PFSK-1 (cell line): ENCODE results near the gene HSPA12B.

Source experiments
- FOXP2 ChIP-seq: optimal IDR thresholded peaks from 2 replicates; pipeline ENCODE3; 2011; ENCODE audit warnings: borderline replicate concordance, control low read depth, inconsistent platforms; ENCODE audit not compliant: insufficient read depth; ENCODE audit errors: extremely low read length, extremely low read depth
- POLR2AphosphoS5 ChIP-seq: IDR thresholded peaks from 2 replicates; pipeline ENCODE4 v1.6.1; 2012; ENCODE audit warnings: low read depth, mild to moderate bottlenecking, control low read depth, low read length, moderate library complexity
- REST ChIP-seq, 2 experiments: IDR thresholded peaks; 2 replicates each; pipeline versions ENCODE4 v1.6.1 to v1.8.0; 2011 to 2012; ENCODE audit warnings: low read depth in 2 of 2, low read length in 2 of 2, control low read depth in 1 of 2, inconsistent platforms in 1 of 2, mild to moderate bottlenecking in 1 of 2, moderate library complexity in 1 of 2; ENCODE audit not compliant: insufficient read depth in 1 of 2
- SIN3A ChIP-seq: IDR thresholded peaks from 2 replicates; pipeline ENCODE4 v1.6.1; 2012; ENCODE audit warnings: mild to moderate bottlenecking, low read length, moderate library complexity, borderline replicate concordance; ENCODE audit not compliant: insufficient read depth
- TAF1 ChIP-seq: IDR thresholded peaks from 2 replicates; pipeline ENCODE4 v1.6.1; 2012; ENCODE audit warnings: low read length, control low read depth, borderline replicate concordance; ENCODE audit not compliant: insufficient read depth

The HSPA12B gene

DNA sequence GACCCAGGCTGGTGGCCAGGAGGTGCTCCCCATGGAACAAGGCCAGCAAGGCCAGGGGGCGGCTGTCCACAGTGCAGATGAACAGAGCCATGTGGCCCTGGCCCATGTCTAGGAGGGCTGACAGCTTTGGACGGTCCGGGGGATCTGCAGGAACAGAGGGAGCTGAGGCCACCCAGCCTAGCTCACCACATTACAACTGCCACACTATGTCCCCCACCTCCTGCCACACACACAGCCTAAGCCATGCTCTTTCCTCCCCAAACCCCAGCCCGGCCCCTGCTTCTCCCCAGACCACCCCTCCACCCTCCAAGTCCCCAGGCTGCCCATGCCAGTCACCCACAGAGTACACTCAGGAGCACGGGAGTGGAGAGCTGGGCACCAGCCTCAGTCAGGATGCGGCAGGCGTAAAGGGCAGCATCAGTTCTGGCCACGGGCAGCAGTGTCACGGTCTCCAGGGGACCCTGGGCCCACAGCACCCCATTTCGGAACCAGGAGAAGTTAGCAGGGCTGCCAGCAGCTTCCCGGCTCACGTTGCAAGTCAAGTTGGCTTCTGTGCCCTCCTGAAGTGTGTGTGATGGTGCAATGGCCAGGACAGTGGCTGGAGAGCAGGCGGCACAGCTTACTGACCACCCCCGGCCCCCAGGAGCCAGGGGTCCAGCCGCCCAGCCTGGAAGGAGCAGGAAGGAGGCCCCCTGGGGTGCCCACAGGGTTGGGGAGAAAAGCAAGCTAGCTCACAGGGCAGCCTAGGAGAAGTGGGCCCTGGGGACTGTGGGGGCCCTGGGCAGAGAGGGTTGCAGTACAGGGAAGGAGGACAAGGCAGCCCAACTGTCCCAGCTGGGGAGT, 35.5 kb upstream of the HSPA12B start:
- TF ChIP-seq FOXP2 (no peak), SIN3A (no peak), TAF1 (no peak)

DNA sequence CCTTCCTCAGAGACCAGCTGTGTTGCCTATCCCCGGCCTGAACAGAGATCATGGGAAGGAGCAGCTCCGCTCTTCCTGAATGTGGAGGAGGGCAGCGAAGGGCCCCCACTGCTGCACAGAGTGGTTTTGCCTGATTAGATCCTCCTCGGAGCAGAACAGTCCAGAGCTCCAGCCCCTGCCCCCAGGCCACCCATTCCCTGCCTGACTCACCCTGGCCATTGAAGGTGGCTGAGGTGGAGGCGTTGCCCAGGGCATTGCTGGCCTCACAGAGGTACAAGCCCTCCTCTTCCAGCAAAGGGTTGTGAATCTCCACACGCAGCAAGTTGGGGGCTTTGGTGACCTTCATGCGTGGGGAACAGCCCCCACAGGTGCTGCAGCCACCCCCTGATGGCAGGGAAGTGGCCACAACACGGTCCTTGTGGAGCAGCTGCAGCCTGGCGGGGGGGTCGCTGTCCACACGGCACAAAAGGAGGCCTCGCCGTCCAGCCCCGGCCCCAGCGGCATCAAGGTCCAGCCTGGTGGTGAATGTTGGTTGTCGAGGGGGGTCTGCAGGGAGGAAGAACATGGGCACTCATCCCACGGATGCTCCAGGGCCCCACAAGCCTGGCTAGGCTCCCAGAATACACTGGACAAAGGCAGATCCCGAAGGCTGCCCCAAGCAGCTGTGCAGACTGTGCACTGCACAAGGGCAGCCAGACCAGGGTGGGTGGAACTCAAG, 34.7 kb upstream of the HSPA12B start:
- TF ChIP-seq TAF1 (no peak), SIN3A (no peak), REST (IDR thresholded peaks at IDR 0.05; ENCODE audit: insufficient read depth in 1 of 2, low read depth in 2 of 2, low read length in 2 of 2) (no peak), POLR2AphosphoS5 (no peak), FOXP2 (no peak)

DNA sequence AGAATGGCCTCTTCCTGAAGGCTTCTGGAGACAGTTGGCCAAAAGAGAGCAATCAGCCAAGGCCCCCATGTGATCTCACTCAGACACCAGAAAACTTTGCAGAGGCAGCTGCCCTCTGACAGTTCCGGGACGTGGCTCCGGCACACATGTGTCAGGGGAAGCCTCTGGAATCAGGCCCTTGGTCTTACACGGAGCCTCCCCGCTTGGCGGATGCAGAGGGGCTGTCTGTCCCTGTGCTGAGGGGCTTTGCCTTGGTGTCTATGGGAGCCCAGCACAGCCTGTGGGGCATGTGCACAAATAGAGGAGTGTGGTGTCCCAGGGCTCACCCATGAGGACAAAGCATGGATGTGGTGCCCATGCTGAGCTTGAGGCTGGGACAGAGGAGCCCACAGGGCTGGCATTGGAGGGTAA, 33.9 kb upstream of the HSPA12B start:
- TF ChIP-seq SIN3A = no peak
- no peak for TF ChIP-seq REST (IDR thresholded peaks at IDR 0.05; ENCODE audit: insufficient read depth in 1 of 2, low read depth in 2 of 2, low read length in 2 of 2)
- TF ChIP-seq POLR2AphosphoS5 = no peak
- TF ChIP-seq FOXP2 = no peak
- no peak for TF ChIP-seq TAF1

GRCh38 chr20:3699037-3699436, 33.4 kb upstream of the HSPA12B start:
- TF ChIP-seq TAF1 (no peak), FOXP2 (no peak), SIN3A (no peak)

- no peak for TF ChIP-seq FOXP2
- TF ChIP-seq POLR2AphosphoS5 = no peak
- no peak for TF ChIP-seq TAF1
- no peak for TF ChIP-seq SIN3A
- TF ChIP-seq REST (IDR thresholded peaks at IDR 0.05; ENCODE audit: insufficient read depth in 1 of 2, low read depth in 2 of 2, low read length in 2 of 2) = no peak
Observed at GRCh38 chr20:3701061-3701998, 31.2 kb upstream of the HSPA12B start.
